Hematopoietic multipotent progenitor cell (in vitro differentiated cells): ENCODE results near the gene APOO. TPM values are rescaled to one million over a fixed set of nuclear protein-coding genes. Genes with fewer than 3 reads are reported as not detected.
A peak's percentile ranks its signal among the peaks of the same experiment; 100 is the strongest.
"Not testable (repeated sequence)": the region's sequence is repeated elsewhere in the genome, so short reads cannot be mapped to it uniquely, and the experiment has no call there.

Experiments used
- DNase-seq, 3 donors: peaks; one replicate each; pipeline ENCODE4 v3.0.0-alpha.2; 2011 to 2015; ENCODE audit warnings: low read depth in 2 of 3, low spot score in 2 of 3
- total RNA-seq: library from RNA; depleted of rRNA; stranded (reverse); fragments of >200 nt; gene quantifications from one replicate; pipeline ENCODE4 v1.2.3, GENCODE V29; 2012

Gene APOO
- total RNA-seq, 1 donor = 4.3 TPM

DNA sequence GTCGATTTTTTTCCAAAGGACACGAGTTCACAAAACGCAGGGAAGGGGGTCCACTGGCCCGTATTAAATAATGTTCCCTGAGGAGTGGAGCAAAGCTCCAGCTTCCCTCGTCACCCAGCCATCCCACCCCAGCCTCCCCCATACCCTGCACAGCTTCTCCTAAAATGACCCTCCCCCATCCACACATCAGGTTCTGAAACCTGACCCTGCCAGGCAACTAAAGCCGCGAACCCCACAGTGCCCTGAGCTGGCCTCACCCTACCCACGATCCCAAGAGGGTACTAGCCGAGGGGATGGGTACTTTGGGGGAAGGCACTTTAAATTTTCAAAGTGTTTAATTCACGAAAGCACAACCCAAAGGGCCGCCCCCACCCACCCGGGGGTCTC, 634 bp downstream of the APOO start:
- no peak for DNase-seq

GRCh38 chrX:23904096-23904495, 3.6 kb downstream of the APOO start:
- DNase-seq = no peak

DNA sequence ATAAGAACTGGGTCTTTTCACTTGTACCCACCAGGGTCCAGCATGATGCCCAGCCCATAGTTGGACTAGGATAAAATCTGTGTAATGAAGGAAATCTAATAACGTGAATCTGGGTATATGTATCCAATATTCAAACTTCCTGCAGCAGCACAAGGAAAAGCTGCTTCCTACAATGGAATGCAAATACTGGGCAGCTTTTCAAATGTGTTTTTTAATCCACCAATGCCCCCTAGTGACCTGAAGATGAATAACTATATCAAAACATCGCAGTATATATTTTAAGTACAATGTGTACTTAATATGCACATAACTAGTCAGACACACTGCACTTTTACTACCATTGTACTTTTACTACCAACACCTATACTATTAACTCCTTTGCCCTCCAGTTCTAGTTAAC, 5.3 kb downstream of the APOO start:
- DNase-seq = peak in 2 of 3 donors; percentile 18 to 50

DNA sequence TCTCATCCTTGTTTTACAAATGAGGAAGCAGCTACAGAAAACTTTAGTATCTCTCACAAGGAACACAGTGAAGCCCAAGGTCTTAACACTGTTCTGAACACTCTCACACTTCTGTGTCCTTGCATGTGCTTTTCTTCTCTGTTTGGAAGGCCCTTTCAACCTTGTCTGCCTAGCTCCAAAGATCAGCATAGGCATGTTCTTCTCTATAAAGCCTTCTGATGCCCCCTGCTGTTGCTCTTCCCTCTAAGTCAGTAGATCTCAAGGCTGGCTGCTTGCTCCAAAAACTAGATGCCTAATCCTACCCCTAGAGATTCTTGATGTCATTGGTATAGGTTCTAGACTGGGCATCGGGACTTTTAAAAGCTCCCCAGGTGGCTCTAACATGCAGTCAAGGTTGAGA, 5.9 kb downstream of the APOO start:
- DNase-seq = peak in 2 of 3 donors; percentile 70 to 87

DNA sequence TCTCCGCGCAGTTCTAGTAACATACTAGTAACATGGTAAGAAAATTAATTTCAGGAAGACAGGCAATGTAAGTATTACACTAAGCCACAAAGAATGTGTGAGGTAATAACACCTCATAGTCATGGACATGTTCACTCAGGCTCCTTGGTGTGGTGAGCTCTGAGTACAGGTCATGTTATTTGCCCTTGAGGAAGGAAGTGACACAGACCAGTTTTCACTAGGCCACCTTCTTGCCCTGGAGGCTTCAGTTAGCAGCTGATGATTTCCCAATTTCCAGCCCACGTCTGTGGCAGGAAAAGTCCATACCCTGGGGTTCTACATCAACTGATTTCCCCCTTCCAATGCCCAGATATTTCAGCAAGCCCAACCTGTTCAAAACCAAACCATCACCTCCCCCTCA, 6.7 kb downstream of the APOO start:
- DNase-seq = peak in 1 of 3 donors; percentile 21

GRCh38 chrX:23900220-23900797, 7.4 kb downstream of the APOO start:
- DNase-seq = no peak

DNA sequence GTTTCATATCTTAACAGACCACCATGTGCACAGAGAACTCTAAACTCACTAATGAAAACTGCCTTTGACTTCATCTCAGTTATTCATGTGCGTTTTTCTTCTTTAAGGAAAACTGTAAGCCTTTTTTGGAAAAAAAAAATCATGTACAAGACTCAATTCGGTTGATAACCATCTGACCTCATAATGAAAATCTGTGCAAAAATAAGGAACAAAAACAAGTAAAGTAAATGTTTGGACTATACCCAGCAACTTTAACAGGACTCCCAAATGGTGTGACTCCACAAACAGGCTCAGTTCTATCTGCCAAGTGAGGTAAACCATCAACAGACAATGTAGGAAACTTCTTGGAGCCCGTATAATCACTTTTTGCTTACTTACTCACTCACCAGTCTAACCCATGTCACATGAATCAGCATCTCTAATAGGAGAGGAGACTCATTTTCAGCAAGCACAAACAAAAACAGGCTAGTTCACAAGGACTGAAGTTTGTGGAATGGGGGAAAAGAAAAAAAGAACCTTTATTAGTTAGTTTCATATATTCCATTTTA, 9.3 kb downstream of the APOO start:
- DNase-seq = no peak

GRCh38 chrX:23896981-23897380, 10.8 kb downstream of the APOO start:
- no peak for DNase-seq

- not testable (repeated sequence) for DNase-seq
These were observed 11.2 kb downstream of the APOO start for GRCh38 chrX:23896539-23896938.

DNA sequence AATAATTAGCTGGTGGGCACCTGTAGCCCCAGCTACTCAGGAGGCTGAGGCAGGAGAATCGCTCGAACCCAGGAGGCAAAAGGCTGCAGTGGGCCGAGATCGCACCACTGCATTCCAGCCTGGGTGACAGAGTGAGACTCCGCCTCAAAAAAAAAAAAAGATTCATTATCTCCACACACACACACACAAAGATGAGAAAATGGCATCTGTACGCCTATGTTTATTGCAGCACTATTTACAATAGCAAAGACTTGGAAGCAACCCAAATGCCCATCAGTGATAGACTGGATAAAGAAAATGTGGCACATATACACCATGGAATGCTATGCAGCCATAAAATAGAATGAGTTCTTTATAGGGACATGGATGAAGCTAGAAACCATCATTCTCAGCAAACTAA, 12.7 kb downstream of the APOO start:
- DNase-seq = not testable (repeated sequence)

DNA sequence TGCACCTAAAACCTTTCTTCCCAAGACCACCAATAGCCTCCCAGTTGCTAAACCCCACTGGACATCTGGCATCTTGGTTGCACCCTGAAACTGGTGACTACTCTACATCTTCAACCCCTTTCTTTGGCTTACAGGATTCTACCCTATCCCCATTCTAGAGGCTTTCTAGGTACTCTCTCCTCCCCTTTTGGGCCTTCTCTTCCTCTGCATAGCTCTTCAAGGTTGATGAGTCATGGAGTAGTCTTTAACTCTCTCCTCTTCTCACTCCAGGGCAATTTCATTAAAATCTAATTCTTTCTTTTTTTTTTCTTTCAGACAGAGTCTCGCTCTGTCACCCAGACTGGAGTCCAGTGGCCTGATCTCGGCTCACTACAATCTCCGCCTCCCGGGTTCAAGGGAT, 16.8 kb downstream of the APOO start:
- DNase-seq = no peak

- DNase-seq = no peak
These were observed 18.7 kb downstream of the APOO start for GRCh38 chrX:23888887-23889501.

- DNase-seq = no peak
These were observed 19.8 kb downstream of the APOO start for GRCh38 chrX:23887918-23888317.

DNA sequence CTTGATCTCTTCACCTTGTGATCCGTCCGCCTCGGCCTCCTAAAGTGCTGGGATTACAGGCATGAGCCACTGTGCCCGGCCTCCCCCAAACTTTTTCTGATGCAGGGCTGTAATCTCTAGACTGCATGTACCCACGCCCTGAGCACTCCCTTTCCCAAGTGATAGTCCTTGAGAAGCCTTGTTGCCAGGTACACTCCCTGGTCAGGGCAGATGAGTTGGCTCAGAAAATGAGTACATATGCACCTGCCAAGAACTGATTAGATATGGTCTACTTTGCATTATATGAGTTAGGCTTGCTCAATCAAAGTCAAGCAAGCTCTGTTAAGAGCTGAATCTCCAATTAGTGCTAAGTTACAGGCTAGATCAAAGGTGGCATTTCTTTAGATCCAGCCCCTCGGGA, 20.3 kb downstream of the APOO start:
- DNase-seq = no peak

DNA sequence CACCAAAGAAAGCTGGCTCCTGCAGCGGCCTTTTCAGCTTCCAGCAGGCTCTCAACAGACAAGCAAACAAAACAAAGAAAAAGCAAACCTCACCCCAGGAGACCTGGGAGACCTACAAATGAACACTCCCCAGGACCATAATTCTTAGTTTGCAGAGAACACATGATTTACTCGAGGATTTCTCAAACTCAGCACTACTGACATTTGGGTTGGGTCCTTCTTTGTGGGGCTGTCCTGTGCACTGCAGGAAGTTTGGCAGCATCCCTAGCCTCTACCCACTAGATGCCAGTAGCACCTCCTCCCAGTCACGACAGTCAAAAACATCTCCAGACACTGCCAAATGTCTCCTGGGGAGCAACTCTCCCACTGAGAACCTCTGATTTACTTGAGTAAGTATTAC, 21.9 kb downstream of the APOO start:
- no peak for DNase-seq

DNA sequence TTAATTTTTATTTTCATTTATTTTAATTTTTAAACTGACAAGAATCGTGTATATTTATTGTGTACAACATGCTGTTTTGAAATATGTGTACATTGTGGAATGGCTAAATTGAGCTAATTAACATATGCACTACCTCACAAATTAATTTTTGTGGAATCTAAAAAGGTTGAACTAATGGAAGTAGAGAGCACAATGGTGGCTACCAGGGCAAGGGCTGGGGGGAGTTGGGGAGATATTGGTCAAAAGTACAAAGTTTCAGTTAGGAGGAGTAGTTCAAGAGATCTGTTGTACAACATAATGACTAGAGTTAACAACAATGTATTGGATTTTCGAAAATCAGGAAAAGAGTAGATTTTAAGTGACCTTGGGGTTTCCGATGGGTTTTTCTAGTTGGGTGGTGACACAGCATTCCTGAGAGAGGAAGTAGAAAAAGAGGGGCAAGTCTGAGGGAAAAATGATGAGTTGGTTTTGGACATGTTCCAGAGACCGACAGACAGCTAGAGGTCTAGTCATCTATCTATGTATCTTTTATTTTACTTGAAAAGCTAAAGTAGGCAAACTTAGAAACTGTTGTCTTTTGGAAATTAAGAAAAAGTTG, 23.2 kb downstream of the APOO start:
- DNase-seq = peak in 1 of 3 donors; percentile 9

DNA sequence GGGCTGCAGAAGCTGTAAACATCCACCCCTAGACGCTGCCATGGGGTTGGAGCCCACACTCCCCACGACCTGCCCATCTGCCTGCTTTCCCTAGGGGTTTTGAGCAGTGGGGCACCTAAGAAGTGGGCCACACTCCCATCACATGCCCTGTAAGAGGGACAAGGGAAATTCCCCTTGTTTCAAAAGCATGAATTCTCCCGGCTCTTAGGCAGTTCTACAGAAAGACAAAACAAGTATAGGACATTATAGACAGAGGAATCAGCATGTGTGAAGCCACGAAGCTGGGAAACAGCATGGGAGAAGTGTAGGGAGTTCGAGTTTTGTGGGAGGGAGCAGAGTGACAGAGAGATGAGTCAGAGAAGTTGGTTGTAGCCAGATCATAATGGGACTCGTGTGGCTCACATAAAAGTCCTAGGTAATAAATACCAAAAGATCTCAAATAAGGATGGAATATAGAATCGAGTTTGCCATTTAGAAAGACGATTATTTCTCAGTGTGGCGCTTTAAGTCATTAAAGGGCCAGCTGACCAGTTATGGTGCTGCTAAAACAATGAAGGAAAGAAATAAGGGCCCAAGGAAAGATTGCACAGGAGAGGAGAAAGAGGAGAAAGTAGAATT, 23.9 kb downstream of the APOO start:
- DNase-seq = no peak

GRCh38 chrX:23879380-23880090, 28.2 kb downstream of the APOO start:
- no peak for DNase-seq

GRCh38 chrX:23871905-23872546, 35.7 kb downstream of the APOO start:
- DNase-seq = peak in 2 of 3 donors; percentile 12 to 40

- no peak for DNase-seq
These were observed 37.7 kb downstream of the APOO start for GRCh38 chrX:23870041-23870440.
